K562 (cell line): ENCODE measurements around the gene NDOR1. TPM values are rescaled to one million over a fixed set of nuclear protein-coding genes. Genes with fewer than 3 reads are reported as not detected.

ENCODE experiments used
- GTF3C2 ChIP-seq: IDR thresholded peaks from 3 replicates; pipeline ENCODE4 v1.6.1; 2011; ENCODE audit warnings: borderline replicate concordance, mild to moderate bottlenecking, moderate library complexity; ENCODE audit not compliant: insufficient read length; ENCODE audit errors: extremely low read depth
- HLTF ChIP-seq: fragments of 450-650 bp; IDR thresholded peaks from 2 replicates; pipeline ENCODE4 v1.6.1; 2016
- KLF1 ChIP-seq: fragments of 450-650 bp; IDR thresholded peaks from 2 replicates; pipeline ENCODE4 v1.6.1; 2016; ENCODE audit warnings: missing genetic modification characterization, missing compliant biosample characterization
- MAFG ChIP-seq: fragments of 450-650 bp; conservative IDR thresholded peaks from 2 replicates; pipeline ENCODE4 v1.6.1; 2016; ENCODE audit warnings: missing genetic modification characterization, missing compliant biosample characterization
- MECOM ChIP-seq: fragments of 250-450 bp; sonication (Bioruptor Pico); IDR thresholded peaks from 2 replicates; pipeline ENCODE4 v1.8.0; 2022; ENCODE audit warnings: inconsistent platforms
- RFX7 ChIP-seq: fragments of 250-450 bp; sonication (Bioruptor Pico); IDR thresholded peaks from 2 replicates; pipeline ENCODE4 v1.5.1; 2021; ENCODE audit warnings: mild to moderate bottlenecking
- SMAD2 ChIP-seq: fragments of 150-350 bp; IDR thresholded peaks from 2 replicates; pipeline ENCODE4 v1.6.1; 2014; ENCODE audit warnings: low read depth, mild to moderate bottlenecking, low read length
- STAT6 ChIP-seq: sonication (generic); formaldehyde crosslinking; IDR thresholded peaks from 2 replicates; pipeline ENCODE4 v1.8.1; 2023; ENCODE audit warnings: mild to moderate bottlenecking, missing genetic modification reagents
- TCFL5 ChIP-seq: fragments of 250-450 bp; sonication (Bioruptor Pico); conservative IDR thresholded peaks from 2 replicates; pipeline ENCODE4 v1.6.1; 2021; ENCODE audit warnings: mild to moderate bottlenecking, moderate library complexity, matching md5 sums
- TEAD2 ChIP-seq: fragments of 450-650 bp; IDR thresholded peaks from 2 replicates; pipeline ENCODE4 v1.6.1; 2016; ENCODE audit warnings: missing genetic modification characterization, control low read depth, missing compliant biosample characterization
- TSC22D4 ChIP-seq: fragments of 450-650 bp; IDR thresholded peaks from 2 replicates; pipeline ENCODE4 v1.6.1; 2016; ENCODE audit warnings: missing genetic modification characterization, missing biosample characterization, control low read depth
- USF2 ChIP-seq: sonication (generic); formaldehyde crosslinking; IDR thresholded peaks from 2 replicates; pipeline ENCODE4 v1.5.0; 2020; ENCODE audit warnings: missing genetic modification reagents
- ZBTB17 ChIP-seq: fragments of 450-650 bp; formaldehyde crosslinking; IDR thresholded peaks from 2 replicates; pipeline ENCODE4 v1.4.0; 2020; ENCODE audit warnings: mild to moderate bottlenecking
- ZBTB8A ChIP-seq: fragments of 450-650 bp; IDR thresholded peaks from 2 replicates; pipeline ENCODE4 v1.6.1; 2018; ENCODE audit warnings: mild to moderate bottlenecking, moderate library complexity; ENCODE audit not compliant: partially characterized antibody
- ZFP1 ChIP-seq: fragments of 450-650 bp; formaldehyde crosslinking; IDR thresholded peaks from 2 replicates; pipeline ENCODE4 v1.4.0; 2020; ENCODE audit warnings: mild to moderate bottlenecking, mixed read lengths
- ZHX1 ChIP-seq: fragments of 150-350 bp; conservative IDR thresholded peaks from 2 replicates; pipeline ENCODE4 v1.6.1; 2014; ENCODE audit warnings: low read length
- ZNF639 ChIP-seq, 2 experiments: fragments of 200-800 bp in 1 of 2; sonication (Bioruptor generic) in 1 of 2; sonication (generic) in 1 of 2; formaldehyde crosslinking in 1 of 2; IDR thresholded peaks in 1 of 2; conservative IDR thresholded peaks in 1 of 2; 2 replicates each; pipeline versions ENCODE4 v1.5.0 to v1.6.1; 2016 to 2020; ENCODE audit warnings: missing compliant biosample characterization in 1 of 2, missing genetic modification characterization in 1 of 2, missing genetic modification reagents in 1 of 2
- ZNF79 ChIP-seq: fragments of 250-450 bp; sonication (Bioruptor Pico); IDR thresholded peaks from 2 replicates; pipeline ENCODE4 v1.4.0; 2020; ENCODE audit warnings: low read depth, mild to moderate bottlenecking, moderate library complexity
- polyA plus RNA-seq, 8 experiments: library from polyadenylated mRNA; depleted of rRNA in 4 of 8; stranded (reverse) in 5 of 8; unstranded in 3 of 8; fragments of >200 nt; fragmentation: Nextera tagmentation in 2 of 8; fragmentation: Illumina TruSeq in 1 of 8; extraction: Ambion mirVana in 2 of 8; extraction: Trizol in 1 of 8; gene quantifications; 2 replicates each; pipeline versions ENCODE4 v1.2.1 to v1.2.3, GENCODE V29; 2011 to 2014; ENCODE audit warnings: inconsistent platforms in 1 of 8, missing spikeins in 1 of 8
- total RNA-seq, 7 experiments: library from RNA; depleted of rRNA in 6 of 7; stranded (reverse); fragments of >200 nt in 6 of 7; fragmentation: Illumina TruSeq in 2 of 7; extraction: Trizol in 2 of 7; gene quantifications; 2 replicates each; pipeline versions ENCODE4 v1.2.1 to v1.2.3, GENCODE V29; 2011 to 2021; ENCODE audit warnings: low replicate concordance in 1 of 7

The NDOR1 gene
- total and polyA plus RNA-seq, 9 of the 15 experiments (the other 6 are each of a cell fraction or from before 2014, with no cell fraction given) = 0.06 to 36.9 (median 6.9) TPM

GRCh38 chr9:137240318-137240840, 34.9 kb downstream of the NDOR1 start (continued):
- no peak for TF ChIP-seq STAT6 (CRISPR knock-in tag)
- TF ChIP-seq SMAD2 = no peak
- no peak for TF ChIP-seq RFX7
- no peak for TF ChIP-seq MAFG (tag)
- peak; percentile 71; the same call in 1 of the 2 replicates for TF ChIP-seq HLTF
- peak; percentile 70 for TF ChIP-seq USF2 (CRISPR knock-in tag)
- TF ChIP-seq TSC22D4 (tag) = no peak
- no peak for TF ChIP-seq ZBTB8A
- peak; percentile 86 for TF ChIP-seq KLF1 (tag)
- peak in 1 of 2 experiments; percentile 86; a peak in 2 of 4 replicates for TF ChIP-seq ZNF639 (CRISPR knock-in tag; conservative IDR thresholded peaks at IDR 0.05 in 1 of 2, IDR thresholded peaks at IDR 0.05 in 1 of 2)
- TF ChIP-seq GTF3C2 = no peak
- no peak for TF ChIP-seq ZNF79 (CRISPR knock-in tag)
- no peak for TF ChIP-seq TEAD2 (tag)
- no peak for TF ChIP-seq MECOM (CRISPR knock-in tag)
- TF ChIP-seq ZBTB17 (CRISPR knock-in tag) = peak; percentile 91
- TF ChIP-seq TCFL5 = no peak
- no peak for TF ChIP-seq ZHX1
- no peak for TF ChIP-seq ZFP1 (CRISPR knock-in tag)
